Testis (tissue), 2 donors: Measurements from ENCODE around the gene TAF8.

Experiments
- CTCF ChIP-seq, 3 experiments: fragments of 450-650 bp in 2 of 3; fragments of 200-600 bp in 1 of 3; sonication (generic) in 1 of 3; IDR thresholded peaks; one replicate each; pipeline ENCODE4 v1.5.1; 2016 to 2019; ENCODE audit warnings: antibody characterized with exemption in 3 of 3, mild to moderate bottlenecking in 2 of 3, moderate library complexity in 1 of 3
- POLR2A ChIP-seq: fragments of 450-650 bp; IDR thresholded peaks from one replicate; pipeline ENCODE4 v1.6.1; 2017; ENCODE audit warnings: antibody characterized with exemption, mild to moderate bottlenecking, moderate library complexity

- TF ChIP-seq POLR2A (peak; percentile 31), CTCF (IDR thresholded peaks at IDR 0.05) (peak in 1 of 3 experiments; percentile 1)
Measured at GRCh38 chr6:42050297-42051267, at the start of gene TAF8.
